NB4 (cell line): ENCODE results near the gene ATG4B.
"Not testable (repeated sequence)": the region's sequence is repeated elsewhere in the genome, so short reads cannot be mapped to it uniquely, and the experiment has no call there.

Source experiments
- TF ChIP-seq, protein P1 (sequence below): IDR thresholded peaks from one replicate; pipeline ENCODE4 v1.5.1; 2012; ENCODE audit warnings: low read depth, low read length
- TF ChIP-seq, protein P2 (sequence below): IDR thresholded peaks from 2 replicates; pipeline ENCODE4 v1.6.1; 2011; ENCODE audit warnings: low read depth, low read length

DNA sequence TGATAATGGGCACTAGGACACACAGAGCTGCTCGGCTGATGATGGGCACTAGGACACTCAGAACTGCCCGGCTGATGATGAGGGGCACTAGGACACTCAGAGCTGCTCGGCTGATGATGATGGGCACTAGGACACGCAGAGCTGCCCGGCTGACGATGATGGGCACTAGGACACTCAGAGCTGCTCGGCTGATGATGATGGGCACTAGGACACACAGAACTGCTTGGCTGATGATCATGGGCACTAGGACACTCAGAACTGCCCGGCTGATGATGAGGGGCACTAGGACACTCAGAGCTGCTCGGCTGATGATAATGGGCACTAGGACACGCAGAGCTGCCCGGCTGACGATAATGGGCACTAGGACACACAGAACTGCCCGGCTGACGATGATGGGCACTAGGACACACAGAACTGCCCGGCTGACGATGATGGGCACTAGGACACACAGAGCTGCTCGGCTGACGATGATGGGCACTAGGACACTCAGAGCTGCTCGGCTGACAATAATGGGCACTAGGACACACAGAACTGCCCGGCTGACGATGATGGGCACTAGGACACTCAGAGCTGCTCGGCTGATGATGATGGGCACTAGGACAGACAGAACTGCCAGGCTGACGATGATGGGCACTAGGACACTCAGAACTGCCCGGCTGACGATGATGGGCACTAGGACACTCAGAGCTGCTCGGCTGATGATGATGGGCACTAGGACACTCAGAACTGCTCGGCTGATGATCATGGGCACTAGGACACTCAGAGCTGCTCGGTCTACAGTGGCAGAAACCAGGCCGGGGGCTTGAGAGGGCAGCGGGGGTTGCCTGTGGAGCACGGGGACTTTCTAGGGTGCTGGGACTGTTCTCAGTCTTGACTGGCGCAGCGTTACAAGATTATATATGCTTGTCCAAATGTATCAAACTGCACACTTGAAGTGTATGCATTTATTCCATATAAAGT, 46.7 kb upstream of the ATG4B start:
- TF ChIP-seq, protein P1, sequence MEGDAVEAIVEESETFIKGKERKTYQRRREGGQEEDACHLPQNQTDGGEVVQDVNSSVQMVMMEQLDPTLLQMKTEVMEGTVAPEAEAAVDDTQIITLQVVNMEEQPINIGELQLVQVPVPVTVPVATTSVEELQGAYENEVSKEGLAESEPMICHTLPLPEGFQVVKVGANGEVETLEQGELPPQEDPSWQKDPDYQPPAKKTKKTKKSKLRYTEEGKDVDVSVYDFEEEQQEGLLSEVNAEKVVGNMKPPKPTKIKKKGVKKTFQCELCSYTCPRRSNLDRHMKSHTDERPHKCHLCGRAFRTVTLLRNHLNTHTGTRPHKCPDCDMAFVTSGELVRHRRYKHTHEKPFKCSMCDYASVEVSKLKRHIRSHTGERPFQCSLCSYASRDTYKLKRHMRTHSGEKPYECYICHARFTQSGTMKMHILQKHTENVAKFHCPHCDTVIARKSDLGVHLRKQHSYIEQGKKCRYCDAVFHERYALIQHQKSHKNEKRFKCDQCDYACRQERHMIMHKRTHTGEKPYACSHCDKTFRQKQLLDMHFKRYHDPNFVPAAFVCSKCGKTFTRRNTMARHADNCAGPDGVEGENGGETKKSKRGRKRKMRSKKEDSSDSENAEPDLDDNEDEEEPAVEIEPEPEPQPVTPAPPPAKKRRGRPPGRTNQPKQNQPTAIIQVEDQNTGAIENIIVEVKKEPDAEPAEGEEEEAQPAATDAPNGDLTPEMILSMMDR = not testable (repeated sequence)
- TF ChIP-seq, protein P2, sequence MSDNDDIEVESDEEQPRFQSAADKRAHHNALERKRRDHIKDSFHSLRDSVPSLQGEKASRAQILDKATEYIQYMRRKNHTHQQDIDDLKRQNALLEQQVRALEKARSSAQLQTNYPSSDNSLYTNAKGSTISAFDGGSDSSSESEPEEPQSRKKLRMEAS = not testable (repeated sequence)
